HepG2 (cell line): ENCODE data around the gene TMEM255B.

Source experiments
- CHD2 ChIP-seq: IDR thresholded peaks from 2 replicates; pipeline ENCODE4 v1.6.1; 2011; ENCODE audit warnings: low read depth, low read length, improper control_type of control experiment
- EZH2 ChIP-seq: conservative IDR thresholded peaks from 2 replicates; pipeline ENCODE4 v1.6.1; 2012; ENCODE audit warnings: mild to moderate bottlenecking, low read depth, low read length, moderate library complexity
- HNF4G ChIP-seq, 2 experiments: sonication (generic) in 1 of 2; formaldehyde crosslinking in 1 of 2; IDR thresholded peaks; 2 replicates each; pipeline versions ENCODE4 v1.4.0 to v1.6.1; 2011 to 2020; ENCODE audit warnings: borderline replicate concordance in 2 of 2, low read depth in 2 of 2, mild to moderate bottlenecking in 2 of 2, low read length in 1 of 2, missing genetic modification reagents in 1 of 2, moderate library complexity in 1 of 2
- RFX5 ChIP-seq: IDR thresholded peaks from 2 replicates; pipeline ENCODE4 v1.6.1; 2011; ENCODE audit warnings: low read depth, low read length, improper control_type of control experiment
- SMAD1 ChIP-seq: sonication (generic); formaldehyde crosslinking; IDR thresholded peaks from 2 replicates; pipeline ENCODE4 v1.4.0; 2020; ENCODE audit warnings: missing genetic modification reagents, low read depth, mild to moderate bottlenecking, borderline replicate concordance
- SRF ChIP-seq: IDR thresholded peaks from 2 replicates; pipeline ENCODE4 v1.6.1; 2011; ENCODE audit warnings: mild to moderate bottlenecking, low read depth, low read length, moderate library complexity
- YY1 ChIP-seq: IDR thresholded peaks from 2 replicates; pipeline ENCODE4 v1.6.1; 2011; ENCODE audit warnings: low read length, low read depth, moderate library complexity, mild to moderate bottlenecking; ENCODE audit not compliant: insufficient read depth, insufficient replicate concordance

- TF ChIP-seq YY1 (no peak), SMAD1 (no peak), CHD2 (no peak), SRF (no peak), EZH2 (no peak), HNF4G (IDR thresholded peaks at IDR 0.05; ENCODE audit: borderline replicate concordance, low read depth, low read length) (no peak), HNF4G (CRISPR knock-in tag; IDR thresholded peaks at IDR 0.05; ENCODE audit: borderline replicate concordance, low read depth) (no peak), RFX5 (no peak)
These were observed 79.7 kb downstream of the TMEM255B start for GRCh38 chr13:113838711-113839201.
